SJSA1 (cell line): ENCODE measurements around the gene ZBTB9. TPM values are rescaled to one million over a fixed set of nuclear protein-coding genes. Genes with fewer than 3 reads are reported as not detected.
A peak's percentile ranks its signal among the peaks of the same experiment; 100 is the strongest.

Experiments used
- DNase-seq, 2 experiments: peaks; one replicate each; pipeline ENCODE4 v3.0.0-alpha.2; 2015 to 2020; ENCODE audit warnings: low spot score in 2 of 2, low read depth in 1 of 2
- H3K27ac ChIP-seq: fragments of 250-450 bp; sonication (Bioruptor Pico); 2 replicates; pipeline ENCODE4 v1.5.1; 2020; ENCODE audit warnings: mild to moderate bottlenecking, moderate library complexity
- H3K27me3 ChIP-seq: fragments of 250-450 bp; sonication (Bioruptor Pico); replicated peaks from 2 replicates; pipeline ENCODE4 v1.5.1; 2020; ENCODE audit warnings: mild to moderate bottlenecking, moderate library complexity
- H3K36me3 ChIP-seq: fragments of 250-450 bp; sonication (Bioruptor Pico); 2 replicates; pipeline ENCODE4 v1.5.1; 2020; ENCODE audit warnings: mild to moderate bottlenecking
- H3K4me1 ChIP-seq: fragments of 250-450 bp; sonication (Bioruptor Pico); replicated peaks from 2 replicates; pipeline ENCODE4 v1.6.1; 2021; ENCODE audit warnings: mild to moderate bottlenecking
- H3K4me3 ChIP-seq: fragments of 250-450 bp; sonication (Bioruptor Pico); 2 replicates; pipeline ENCODE4 v1.5.1; 2020; ENCODE audit warnings: mild to moderate bottlenecking
- H3K9me3 ChIP-seq: fragments of 250-450 bp; sonication (Bioruptor Pico); replicated peaks from 2 replicates; pipeline ENCODE4 v1.5.1; 2020; ENCODE audit warnings: mild to moderate bottlenecking
- total RNA-seq: library from RNA; depleted of rRNA; stranded (reverse); fragments of >200 nt; shearing (Covaris generic); gene quantifications from 2 replicates; pipeline ENCODE4 v1.2.3, GENCODE V29; 2014

The ZBTB9 gene
- total RNA-seq, 1 experiment from 2014 or later = 4.4 TPM

GRCh38 chr6:33446356-33446755 lies 8.0 kb upstream of the ZBTB9 start:
- no peak for DNase-seq
- no peak overlapping the region for H3K4me3 ChIP-seq
- H3K36me3 ChIP-seq = peaks cover 12% of the 10 kb centered on the region
- no peaks in the 10 kb centered on the region for H3K9me3 ChIP-seq
- H3K4me1 ChIP-seq = no peaks in the 10 kb centered on the region
- H3K27ac ChIP-seq = no peak overlapping the region
- no peaks in the 10 kb centered on the region for H3K27me3 ChIP-seq

- H3K27me3 ChIP-seq = no peaks in the 10 kb centered on the region
- no peak for DNase-seq
- H3K27ac ChIP-seq = no peak overlapping the region
- peaks cover 3% of the 10 kb centered on the region for H3K36me3 ChIP-seq
- no peaks in the 10 kb centered on the region; the same call in 1 of the 2 replicates for H3K4me1 ChIP-seq
- no peak overlapping the region for H3K4me3 ChIP-seq
- H3K9me3 ChIP-seq = no peaks in the 10 kb centered on the region
Observed at GRCh38 chr6:33450434-33450833, 3.9 kb upstream of the ZBTB9 start.

- Histone ChIP-seq H3K27me3 (no peaks in the 10 kb centered on the region), H3K9me3 (no peaks in the 10 kb centered on the region), H3K4me1 (no peaks in the 10 kb centered on the region; the same call in 1 of the 2 replicates), H3K4me3 (no peak overlapping the region), H3K27ac (no peak overlapping the region), H3K36me3 (peaks cover 15% of the 10 kb centered on the region)
- DNase-seq = no peak
Observed at GRCh38 chr6:33451606-33452005, 2.8 kb upstream of the ZBTB9 start.

GRCh38 chr6:33452496-33452895 lies 1.9 kb upstream of the ZBTB9 start:
- Histone ChIP-seq H3K4me3 (no peak overlapping the region), H3K27ac (no peak overlapping the region), H3K36me3 (peaks cover 20% of the 10 kb centered on the region), H3K27me3 (no peaks in the 10 kb centered on the region), H3K9me3 (no peaks in the 10 kb centered on the region), H3K4me1 (no peaks in the 10 kb centered on the region; the same call in 1 of the 2 replicates)
- DNase-seq = no peak

- H3K36me3 ChIP-seq = peaks cover 20% of the 10 kb centered on the region
- no peak for DNase-seq
- H3K4me3 ChIP-seq = peak overlapping the region; percentile 58
- no peak overlapping the region for H3K27ac ChIP-seq
- no peaks in the 10 kb centered on the region for H3K27me3 ChIP-seq
- no peaks in the 10 kb centered on the region; the same call in 1 of the 2 replicates for H3K4me1 ChIP-seq
- no peaks in the 10 kb centered on the region for H3K9me3 ChIP-seq
Observed at GRCh38 chr6:33453393-33454008, 875 bp upstream of the ZBTB9 start.

GRCh38 chr6:33455051-33455450 lies 675 bp downstream of the ZBTB9 start:
- Histone ChIP-seq H3K27me3 (no peaks in the 10 kb centered on the region), H3K9me3 (no peaks in the 10 kb centered on the region), H3K4me1 (no peaks in the 10 kb centered on the region; the same call in 1 of the 2 replicates), H3K27ac (no peak overlapping the region), H3K36me3 (peaks cover 20% of the 10 kb centered on the region), H3K4me3 (peak overlapping the region; percentile 58)
- DNase-seq = no peak

GRCh38 chr6:33456156-33456555 lies 1.8 kb downstream of the ZBTB9 start:
- Histone ChIP-seq H3K9me3 (no peaks in the 10 kb centered on the region), H3K4me1 (no peaks in the 10 kb centered on the region; the same call in 1 of the 2 replicates), H3K27me3 (no peaks in the 10 kb centered on the region), H3K36me3 (peaks cover 20% of the 10 kb centered on the region), H3K4me3 (no peak overlapping the region), H3K27ac (no peak overlapping the region)
- DNase-seq = no peak

- Histone ChIP-seq H3K4me3 (no peak overlapping the region), H3K36me3 (peaks cover 20% of the 10 kb centered on the region), H3K27ac (no peak overlapping the region), H3K27me3 (0 out of 2 replicates have a peak, but pooled peaks cover 4% of the 10 kb centered on the region), H3K4me1 (no peaks in the 10 kb centered on the region; the same call in 1 of the 2 replicates), H3K9me3 (no peaks in the 10 kb centered on the region)
- DNase-seq = no peak
Observed at GRCh38 chr6:33458676-33459075, 4.3 kb downstream of the ZBTB9 start.

GRCh38 chr6:33459226-33459625 lies 4.8 kb downstream of the ZBTB9 start:
- Histone ChIP-seq H3K27ac (no peak overlapping the region), H3K4me3 (no peak overlapping the region), H3K9me3 (no peaks in the 10 kb centered on the region)

GRCh38 chr6:33466075-33466735 lies 11.8 kb downstream of the ZBTB9 start:
- no peak overlapping the region for H3K4me3 ChIP-seq
- H3K36me3 ChIP-seq = no peaks in the 10 kb centered on the region
- no peaks in the 10 kb centered on the region for H3K4me1 ChIP-seq
- H3K27me3 ChIP-seq = peaks cover 5% of the 10 kb centered on the region; the same call in 1 of the 2 replicates
- no peak overlapping the region for H3K27ac ChIP-seq
- no peak for DNase-seq
- H3K9me3 ChIP-seq = no peaks in the 10 kb centered on the region

More at GRCh38 chr6:33459226-33459625, 4.8 kb downstream of the ZBTB9 start:
- no peaks in the 10 kb centered on the region; the same call in 1 of the 2 replicates for H3K4me1 ChIP-seq
- no peak for DNase-seq
- peaks cover 20% of the 10 kb centered on the region for H3K36me3 ChIP-seq
- H3K27me3 ChIP-seq = 0 out of 2 replicates have a peak, but pooled peaks cover 5% of the 10 kb centered on the region

GRCh38 chr6:33467091-33467490 lies 12.7 kb downstream of the ZBTB9 start:
- Histone ChIP-seq H3K4me1 (no peaks in the 10 kb centered on the region), H3K4me3 (no peak overlapping the region), H3K36me3 (no peaks in the 10 kb centered on the region), H3K27me3 (peaks cover 11% of the 10 kb centered on the region; the same call in 1 of the 2 replicates), H3K27ac (no peak overlapping the region), H3K9me3 (no peaks in the 10 kb centered on the region)
- no peak for DNase-seq

- Histone ChIP-seq H3K36me3 (no peaks in the 10 kb centered on the region), H3K4me3 (no peak overlapping the region), H3K9me3 (no peaks in the 10 kb centered on the region), H3K27ac (no peak overlapping the region), H3K27me3 (peaks cover 6% of the 10 kb centered on the region; the same call in 1 of the 2 replicates), H3K4me1 (no peaks in the 10 kb centered on the region)
- DNase-seq = no peak
Observed at GRCh38 chr6:33469661-33470060, 15.3 kb downstream of the ZBTB9 start.

- H3K36me3 ChIP-seq = no peaks in the 10 kb centered on the region
- DNase-seq = no peak
- no peaks in the 10 kb centered on the region for H3K4me1 ChIP-seq
- H3K4me3 ChIP-seq = no peak overlapping the region
- peaks cover 29% of the 10 kb centered on the region for H3K27me3 ChIP-seq
- H3K9me3 ChIP-seq = no peaks in the 10 kb centered on the region
- no peak overlapping the region for H3K27ac ChIP-seq
Observed at GRCh38 chr6:33477864-33478263, 23.5 kb downstream of the ZBTB9 start.

GRCh38 chr6:33481192-33481591 lies 26.8 kb downstream of the ZBTB9 start:
- Histone ChIP-seq H3K4me1 (no peaks in the 10 kb centered on the region), H3K36me3 (no peaks in the 10 kb centered on the region), H3K27me3 (peaks cover 29% of the 10 kb centered on the region), H3K27ac (no peak overlapping the region), H3K9me3 (no peaks in the 10 kb centered on the region), H3K4me3 (no peak overlapping the region)
- no peak for DNase-seq
